ENCODE data around the gene ASPN.

Gene ASPN

DNA sequence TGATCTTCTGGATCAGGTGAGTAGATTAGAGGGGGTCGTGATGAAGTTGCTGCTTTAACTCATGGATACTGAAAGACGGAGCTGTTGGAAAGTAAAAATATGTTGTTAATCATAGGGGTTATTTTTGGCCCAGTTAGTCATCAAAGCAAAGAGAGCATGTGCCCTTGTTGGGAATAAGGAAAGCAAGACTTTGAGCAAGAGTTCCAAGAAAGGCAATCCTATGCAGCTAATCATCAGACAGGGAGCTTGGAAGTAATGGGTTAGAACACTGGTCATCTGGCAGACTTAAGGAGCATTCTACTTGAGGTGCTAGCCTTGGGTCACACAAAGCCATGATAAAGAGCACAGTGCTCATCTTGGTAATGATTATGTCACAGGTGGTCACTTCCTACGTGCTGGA, 18.3 kb downstream of the ASPN start (continued):
- TF ChIP-seq, protein P1, sequence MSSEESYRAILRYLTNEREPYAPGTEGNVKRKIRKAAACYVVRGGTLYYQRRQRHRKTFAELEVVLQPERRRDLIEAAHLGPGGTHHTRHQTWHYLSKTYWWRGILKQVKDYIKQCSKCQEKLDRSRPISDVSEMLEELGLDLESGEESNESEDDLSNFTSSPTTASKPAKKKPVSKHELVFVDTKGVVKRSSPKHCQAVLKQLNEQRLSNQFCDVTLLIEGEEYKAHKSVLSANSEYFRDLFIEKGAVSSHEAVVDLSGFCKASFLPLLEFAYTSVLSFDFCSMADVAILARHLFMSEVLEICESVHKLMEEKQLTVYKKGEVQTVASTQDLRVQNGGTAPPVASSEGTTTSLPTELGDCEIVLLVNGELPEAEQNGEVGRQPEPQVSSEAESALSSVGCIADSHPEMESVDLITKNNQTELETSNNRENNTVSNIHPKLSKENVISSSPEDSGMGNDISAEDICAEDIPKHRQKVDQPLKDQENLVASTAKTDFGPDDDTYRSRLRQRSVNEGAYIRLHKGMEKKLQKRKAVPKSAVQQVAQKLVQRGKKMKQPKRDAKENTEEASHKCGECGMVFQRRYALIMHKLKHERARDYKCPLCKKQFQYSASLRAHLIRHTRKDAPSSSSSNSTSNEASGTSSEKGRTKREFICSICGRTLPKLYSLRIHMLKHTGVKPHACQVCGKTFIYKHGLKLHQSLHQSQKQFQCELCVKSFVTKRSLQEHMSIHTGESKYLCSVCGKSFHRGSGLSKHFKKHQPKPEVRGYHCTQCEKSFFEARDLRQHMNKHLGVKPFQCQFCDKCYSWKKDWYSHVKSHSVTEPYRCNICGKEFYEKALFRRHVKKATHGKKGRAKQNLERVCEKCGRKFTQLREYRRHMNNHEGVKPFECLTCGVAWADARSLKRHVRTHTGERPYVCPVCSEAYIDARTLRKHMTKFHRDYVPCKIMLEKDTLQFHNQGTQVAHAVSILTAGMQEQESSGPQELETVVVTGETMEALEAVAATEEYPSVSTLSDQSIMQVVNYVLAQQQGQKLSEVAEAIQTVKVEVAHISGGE (tag by site-specific recombination; conservative IDR thresholded peaks at IDR 0.05; ENCODE audit: low read depth) = no peak

- Histone ChIP-seq H3K9me3 (ENCODE audit: control insufficient read depth, insufficient read depth, low read depth, low read length) (no peaks in the 10 kb centered on the region), H3K36me3 (ENCODE audit: control insufficient read depth in 2 of 2, insufficient read depth in 1 of 2, low read length in 2 of 2) (no peaks in the 10 kb centered on the region), H3K27ac (ENCODE audit: extremely low read depth, low read depth, low read length) (no peak overlapping the region), H3K4me3 (ENCODE audit: low read depth, low read length) (no peak overlapping the region), H3K4me1 (ENCODE audit: control insufficient read depth, insufficient read depth, low read length) (no peaks in the 10 kb centered on the region)
- TF ChIP-seq ZNF791 (tag by site-specific recombination; IDR thresholded peaks at IDR 0.05) = no peak
- TF ChIP-seq ZNF266 (tag by site-specific recombination; IDR thresholded peaks at IDR 0.05; ENCODE audit: low read depth) = no peak
- no peak for TF ChIP-seq ZNF335 (tag by site-specific recombination; conservative IDR thresholded peaks at IDR 0.05)
- TF ChIP-seq ZNF341 (tag by site-specific recombination; IDR thresholded peaks at IDR 0.05; ENCODE audit: low read depth) = peak; percentile 48
- no peak for TF ChIP-seq ZNF747 (tag by site-specific recombination; IDR thresholded peaks at IDR 0.05)
- TF ChIP-seq IKZF3 (tag by site-specific recombination; IDR thresholded peaks at IDR 0.05) = no peak
- ChIA-PET CTCF (interaction anchor here (0.6 to 1.2 kb wide), 2 partner anchors 323 to 509 kb away, joined by 3 read pairs; no protein-coding TSS in a partner anchor), POLR2A (no interaction called here)
Observed at GRCh38 chr9:92463387-92463786, 18.9 kb downstream of the ASPN start.

GRCh38 chr9:92457576-92457975, 24.7 kb downstream of the ASPN start:
- ChIA-PET POLR2A (interaction anchor here (0.8 kb wide), 1 partner anchor 132 kb away, joined by 3 read pairs; the partner anchor contains the start of genes CENPP and NOL8), CTCF (interaction anchor here (1.0 to 1.2 kb wide), 2 partner anchors 13 to 18 kb away, joined by 3 read pairs; no protein-coding TSS in a partner anchor)
- H3K4me1 ChIP-seq (ENCODE audit: control insufficient read depth, insufficient read depth, low read length) = no peaks in the 10 kb centered on the region
- no peak overlapping the region for H3K27ac ChIP-seq (ENCODE audit: extremely low read depth, low read depth, low read length)
- no peak overlapping the region for H3K4me3 ChIP-seq (ENCODE audit: low read depth, low read length)
- H3K36me3 ChIP-seq (ENCODE audit: control insufficient read depth in 2 of 2, insufficient read depth in 1 of 2, low read length in 2 of 2) = no peaks in the 10 kb centered on the region
- TF ChIP-seq KLF7 (tag by site-specific recombination; IDR thresholded peaks at IDR 0.05; ENCODE audit: borderline replicate concordance) (no peak), KLF10 (tag by site-specific recombination; IDR thresholded peaks at IDR 0.05) (no peak)
- TF ChIP-seq, protein P2, sequence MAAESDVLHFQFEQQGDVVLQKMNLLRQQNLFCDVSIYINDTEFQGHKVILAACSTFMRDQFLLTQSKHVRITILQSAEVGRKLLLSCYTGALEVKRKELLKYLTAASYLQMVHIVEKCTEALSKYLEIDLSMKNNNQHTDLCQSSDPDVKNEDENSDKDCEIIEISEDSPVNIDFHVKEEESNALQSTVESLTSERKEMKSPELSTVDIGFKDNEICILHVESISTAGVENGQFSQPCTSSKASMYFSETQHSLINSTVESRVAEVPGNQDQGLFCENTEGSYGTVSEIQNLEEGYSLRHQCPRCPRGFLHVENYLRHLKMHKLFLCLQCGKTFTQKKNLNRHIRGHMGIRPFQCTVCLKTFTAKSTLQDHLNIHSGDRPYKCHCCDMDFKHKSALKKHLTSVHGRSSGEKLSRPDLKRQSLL (tag by site-specific recombination; IDR thresholded peaks at IDR 0.05) = no peak
- no peaks in the 10 kb centered on the region for H3K9me3 ChIP-seq (ENCODE audit: control insufficient read depth, insufficient read depth, low read depth, low read length)

DNA sequence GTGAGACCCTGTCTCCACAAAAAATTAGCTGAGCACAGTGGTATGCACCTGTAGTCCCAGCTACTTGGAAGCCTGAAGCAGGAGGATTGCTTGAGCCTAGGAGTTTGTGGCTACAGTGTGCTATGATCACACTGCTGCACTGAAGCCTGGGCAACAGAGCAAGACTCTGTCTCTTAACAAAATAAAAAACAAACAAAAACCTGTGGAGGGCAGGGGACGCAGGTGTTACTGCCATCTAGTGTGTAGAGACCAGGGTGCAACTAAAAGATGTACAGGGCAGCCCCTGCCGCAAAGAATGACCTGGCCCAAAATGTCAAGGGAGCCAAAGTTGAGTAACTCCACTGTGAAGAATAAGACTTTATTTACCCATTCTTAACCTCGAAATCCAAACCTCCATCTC, 27.1 kb downstream of the ASPN start:
- H3K36me3 ChIP-seq (ENCODE audit: control insufficient read depth in 2 of 2, insufficient read depth in 1 of 2, low read length in 2 of 2) = no peaks in the 10 kb centered on the region
- ChIA-PET POLR2A (no interaction called here), CTCF (interaction anchor here (0.6 to 2.2 kb wide), 7 partner anchors 9 to 336 kb away, joined by 3 to 6 read pairs (median 4); no protein-coding TSS in a partner anchor)
- H3K4me1 ChIP-seq (ENCODE audit: control insufficient read depth, insufficient read depth, low read length) = no peaks in the 10 kb centered on the region
- TF ChIP-seq, protein P3, sequence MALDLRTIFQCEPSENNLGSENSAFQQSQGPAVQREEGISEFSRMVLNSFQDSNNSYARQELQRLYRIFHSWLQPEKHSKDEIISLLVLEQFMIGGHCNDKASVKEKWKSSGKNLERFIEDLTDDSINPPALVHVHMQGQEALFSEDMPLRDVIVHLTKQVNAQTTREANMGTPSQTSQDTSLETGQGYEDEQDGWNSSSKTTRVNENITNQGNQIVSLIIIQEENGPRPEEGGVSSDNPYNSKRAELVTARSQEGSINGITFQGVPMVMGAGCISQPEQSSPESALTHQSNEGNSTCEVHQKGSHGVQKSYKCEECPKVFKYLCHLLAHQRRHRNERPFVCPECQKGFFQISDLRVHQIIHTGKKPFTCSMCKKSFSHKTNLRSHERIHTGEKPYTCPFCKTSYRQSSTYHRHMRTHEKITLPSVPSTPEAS (tag by site-specific recombination; IDR thresholded peaks at IDR 0.05) = no peak
- no peak for TF ChIP-seq MZF1 (tag by site-specific recombination; IDR thresholded peaks at IDR 0.05; ENCODE audit: borderline replicate concordance)
- peak; percentile 23; the same call in 1 of the 2 replicates for TF ChIP-seq ZNF654 (tag by site-specific recombination; IDR thresholded peaks at IDR 0.05; ENCODE audit: low read depth)
- TF ChIP-seq ZNF658 (tag by site-specific recombination; IDR thresholded peaks at IDR 0.05) = no peak
- peak; percentile 26; the same call in 1 of the 2 replicates for TF ChIP-seq ZNF121 (tag by site-specific recombination; IDR thresholded peaks at IDR 0.05)
- TF ChIP-seq GLI2 (tag by site-specific recombination; IDR thresholded peaks at IDR 0.05; ENCODE audit: borderline replicate concordance, low read depth) = no peak
- TF ChIP-seq ZNF292 (tag by site-specific recombination; IDR thresholded peaks at IDR 0.05; ENCODE audit: borderline replicate concordance, low read depth) = no peak
- peak; percentile 37; the same call in 1 of the 2 replicates for TF ChIP-seq SCRT2 (tag by site-specific recombination; IDR thresholded peaks at IDR 0.05)
- H3K27ac ChIP-seq (ENCODE audit: extremely low read depth, low read depth, low read length) = no peak overlapping the region
- H3K4me3 ChIP-seq (ENCODE audit: low read depth, low read length) = no peak overlapping the region
- no peaks in the 10 kb centered on the region for H3K9me3 ChIP-seq (ENCODE audit: control insufficient read depth, insufficient read depth, low read depth, low read length)
